Mucosa of descending colon (tissue), 3 donors: Measurements from ENCODE around the gene SAMD3. TPM values are rescaled to one million over a fixed set of nuclear protein-coding genes. Genes with fewer than 3 reads are reported as not detected.
A peak's percentile ranks its signal among the peaks of the same experiment; 100 is the strongest.

Experiments used
- ATAC-seq: fragments of 200-7000 bp; cut with Tn5 transposase; one replicate; pipeline ENCODE4 v1.9.1; 2020; ENCODE audit warnings: mild to moderate bottlenecking, moderate library complexity
- DNase-seq, 3 donors: peaks; one replicate each; pipeline ENCODE4 v3.0.0-alpha.2; 2020
- H3K36me3 ChIP-seq: fragments of 200-600 bp; one replicate; pipeline ENCODE4 v1.8.0; 2021; ENCODE audit warnings: low read depth, mild to moderate bottlenecking
- H3K4me1 ChIP-seq: fragments of 200-600 bp; one replicate; pipeline ENCODE4 v1.8.0; 2021; ENCODE audit warnings: low read depth, mild to moderate bottlenecking
- H3K4me3 ChIP-seq: fragments of 200-600 bp; one replicate; pipeline ENCODE4 v1.8.0; 2021; ENCODE audit warnings: mild to moderate bottlenecking
- H3K9me3 ChIP-seq: fragments of 200-600 bp; one replicate; pipeline ENCODE4 v1.8.0; 2021; ENCODE audit warnings: mild to moderate bottlenecking
- CTCF ChIP-seq: fragments of 200-600 bp; IDR thresholded peaks from one replicate; pipeline ENCODE4 v1.8.0; 2022; ENCODE audit warnings: antibody characterized with exemption, mild to moderate bottlenecking
- intact Hi-C, 2 donors: fragments of 100-400 bp; cut with DNase I in 1 of 2; cut with micrococcal nuclease in 1 of 2; formaldehyde crosslinking; loops; one replicate each; pipeline versions ENCODE4 v1.11.0 to v1.11.1; 2022; cut with DNase I, micrococcal nuclease
- total RNA-seq, 3 donors: library from RNA; stranded (reverse); fragmentation: NEBNext Ultra II Directional in 2 of 3; extraction: Animal tissue kit (Norgen Biotek cat#: 25700) in 2 of 3; gene quantifications; one replicate each; pipeline versions ENCODE4 v1.2.1 to v1.2.4, GENCODE V29; 2021 to 2023
- donor health status: DM: no; HTN: no; CAD: no; lungs with moderate emphysema.
- donor health status: DM: no; HTN: no; CAD: no.
- donor health status: DM: no; HTN: yes; CAD: no.

The SAMD3 gene
- total RNA-seq, 3 donors from 2014 or later: 0.90 to 5.4 (median 1.7) TPM

- ATAC-seq (no peak), DNase-seq (no peak)
- intact Hi-C loops: no loop called here
- H3K9me3 ChIP-seq: no peaks in the 10 kb centered on the region
- TF ChIP-seq CTCF: no peak
- H3K36me3 ChIP-seq: no peaks in the 10 kb centered on the region
- no peak overlapping the region for H3K4me3 ChIP-seq
- H3K4me1 ChIP-seq: no peaks in the 10 kb centered on the region
Observed at GRCh38 chr6:130207979-130208649, 14.6 kb downstream of the SAMD3 start.

GRCh38 chr6:130206479-130206878 is 16.3 kb downstream of the SAMD3 start:
- intact Hi-C loops: no loop called here
- ATAC-seq (no peak), DNase-seq (no peak)
- Histone ChIP-seq H3K4me3 (no peak overlapping the region), H3K36me3 (no peaks in the 10 kb centered on the region), H3K4me1 (no peaks in the 10 kb centered on the region), H3K9me3 (no peaks in the 10 kb centered on the region)
- no peak for TF ChIP-seq CTCF

GRCh38 chr6:130204322-130204721 is 18.4 kb downstream of the SAMD3 start:
- Histone ChIP-seq H3K4me1 (no peaks in the 10 kb centered on the region), H3K9me3 (no peaks in the 10 kb centered on the region), H3K4me3 (no peak overlapping the region), H3K36me3 (no peaks in the 10 kb centered on the region)
- no peak for TF ChIP-seq CTCF
- ATAC-seq (no peak), DNase-seq (no peak)
- intact Hi-C loops: no loop called here

GRCh38 chr6:130203370-130203769 is 19.4 kb downstream of the SAMD3 start:
- ATAC-seq: no peak
- Histone ChIP-seq H3K4me1 (no peaks in the 10 kb centered on the region), H3K9me3 (no peaks in the 10 kb centered on the region), H3K36me3 (no peaks in the 10 kb centered on the region), H3K4me3 (no peak overlapping the region)
- no peak for DNase-seq
- no peak for TF ChIP-seq CTCF
- intact Hi-C loops: no loop called here

- DNase-seq (no peak), ATAC-seq (peak; percentile 41)
- no peak for TF ChIP-seq CTCF
- Histone ChIP-seq H3K4me3 (no peak overlapping the region), H3K36me3 (no peaks in the 10 kb centered on the region), H3K4me1 (no peaks in the 10 kb centered on the region), H3K9me3 (no peaks in the 10 kb centered on the region)
- intact Hi-C loops: no loop called here
Observed at GRCh38 chr6:130202782-130203181, 20.0 kb downstream of the SAMD3 start.

- Histone ChIP-seq H3K36me3 (no peaks in the 10 kb centered on the region), H3K4me3 (no peak overlapping the region), H3K9me3 (no peaks in the 10 kb centered on the region), H3K4me1 (no peaks in the 10 kb centered on the region)
- ATAC-seq (no peak), DNase-seq (no peak)
- intact Hi-C loops: no loop called here
- TF ChIP-seq CTCF: no peak
Observed at GRCh38 chr6:130200020-130200419, 22.7 kb downstream of the SAMD3 start.
